Measurements from ENCODE around the gene PCSK5.
"Not testable (repeated sequence)": the region's sequence is repeated elsewhere in the genome, so short reads cannot be mapped to it uniquely, and the experiment has no call there.

Gene PCSK5

DNA sequence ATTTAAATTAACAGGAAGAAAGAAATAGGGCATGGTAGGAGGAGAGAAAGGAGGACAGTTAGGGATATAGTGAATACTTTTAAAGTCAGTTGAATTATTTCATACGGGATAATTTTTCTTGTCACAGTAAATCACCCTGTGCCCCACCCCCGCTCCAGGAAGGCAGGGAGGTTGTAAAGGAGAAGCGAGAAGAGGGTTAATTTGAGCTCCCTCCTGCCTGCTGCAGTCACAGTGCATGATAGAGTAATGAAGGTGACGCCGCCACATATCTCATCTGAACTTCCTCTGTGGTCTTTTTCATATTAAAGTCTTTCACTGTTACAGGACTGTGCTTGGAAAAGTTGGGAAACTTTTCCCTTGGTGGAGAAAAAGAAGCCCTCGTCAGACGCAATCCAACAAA, 896 bp upstream of the PCSK5 start:
- in situ Hi-C loops (cut with MboI; ENCODE audit: low sequenced_read_pairs): no loop called here

DNA sequence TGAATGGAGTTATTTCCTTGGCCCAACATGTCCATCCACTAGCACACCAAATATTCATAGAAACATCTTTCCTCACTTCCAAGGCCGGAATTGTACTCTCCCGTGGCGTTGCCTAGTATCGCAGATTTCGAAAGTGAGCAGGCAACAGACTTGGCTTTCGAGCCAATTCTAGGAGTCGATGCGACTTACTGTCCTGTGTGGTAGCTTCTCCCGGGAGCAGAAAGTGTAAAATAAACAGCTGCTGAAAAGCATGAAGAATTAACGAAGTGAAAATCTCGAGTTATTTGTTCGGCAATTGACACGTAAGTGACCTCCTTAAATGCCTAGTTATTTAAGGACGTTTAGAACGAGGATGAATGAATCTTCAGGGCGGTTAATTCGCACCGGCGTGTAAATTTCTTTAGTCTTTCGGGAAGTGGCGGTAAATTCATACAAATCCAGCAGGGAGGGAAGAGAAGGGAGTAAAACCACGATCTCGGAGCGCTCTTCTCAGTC, 449 bp upstream of the PCSK5 start:
- in situ Hi-C loops (cut with MboI; ENCODE audit: low sequenced_read_pairs): no loop called here

DNA sequence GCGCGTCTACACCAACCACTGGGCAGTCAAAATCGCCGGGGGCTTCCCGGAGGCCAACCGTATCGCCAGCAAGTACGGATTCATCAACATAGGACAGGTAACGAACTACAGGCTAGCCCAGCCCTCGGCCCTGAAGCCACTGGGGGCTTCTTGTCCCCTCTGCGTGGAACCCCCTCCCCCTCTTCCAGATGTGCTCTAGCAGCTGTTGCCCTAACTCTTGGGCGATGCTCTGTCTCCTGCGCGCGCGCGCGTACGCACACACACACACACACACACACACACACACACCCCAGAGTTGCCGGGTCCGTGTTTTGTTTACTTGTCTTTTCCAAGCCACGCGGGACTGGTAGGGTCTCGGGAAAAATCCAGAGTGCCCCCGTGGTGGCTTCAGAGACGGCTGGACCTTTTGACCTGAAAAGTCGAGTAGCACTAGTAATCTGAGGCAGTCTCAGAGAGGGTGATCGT, 836 bp downstream of the PCSK5 start:
- in situ Hi-C loops (cut with MboI; ENCODE audit: low sequenced_read_pairs): no loop called here

DNA sequence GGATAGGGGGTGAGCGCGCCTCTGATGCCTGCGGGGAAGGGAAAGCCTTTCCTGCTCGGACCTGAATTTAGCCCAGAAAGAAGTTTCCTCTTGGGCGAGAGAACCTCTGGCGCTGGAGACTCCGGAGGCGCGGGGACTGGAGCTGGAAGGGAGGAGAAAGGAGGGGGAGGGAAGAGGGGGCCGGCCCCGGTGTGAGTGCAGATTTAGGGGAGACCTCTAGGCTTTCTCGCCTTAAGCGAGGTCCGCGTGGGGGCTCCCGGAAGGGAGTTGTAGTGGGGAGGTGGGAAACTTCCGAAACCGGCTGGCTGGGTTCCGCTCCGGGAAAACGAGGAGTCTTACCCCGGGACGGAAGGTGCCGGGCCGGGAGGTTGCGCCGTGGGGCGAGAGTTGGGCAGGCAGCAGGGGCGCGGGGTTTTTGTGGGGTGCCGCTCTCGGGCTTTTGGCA, 1.3 kb downstream of the PCSK5 start:
- in situ Hi-C loops (cut with MboI; ENCODE audit: low sequenced_read_pairs): no loop called here

DNA sequence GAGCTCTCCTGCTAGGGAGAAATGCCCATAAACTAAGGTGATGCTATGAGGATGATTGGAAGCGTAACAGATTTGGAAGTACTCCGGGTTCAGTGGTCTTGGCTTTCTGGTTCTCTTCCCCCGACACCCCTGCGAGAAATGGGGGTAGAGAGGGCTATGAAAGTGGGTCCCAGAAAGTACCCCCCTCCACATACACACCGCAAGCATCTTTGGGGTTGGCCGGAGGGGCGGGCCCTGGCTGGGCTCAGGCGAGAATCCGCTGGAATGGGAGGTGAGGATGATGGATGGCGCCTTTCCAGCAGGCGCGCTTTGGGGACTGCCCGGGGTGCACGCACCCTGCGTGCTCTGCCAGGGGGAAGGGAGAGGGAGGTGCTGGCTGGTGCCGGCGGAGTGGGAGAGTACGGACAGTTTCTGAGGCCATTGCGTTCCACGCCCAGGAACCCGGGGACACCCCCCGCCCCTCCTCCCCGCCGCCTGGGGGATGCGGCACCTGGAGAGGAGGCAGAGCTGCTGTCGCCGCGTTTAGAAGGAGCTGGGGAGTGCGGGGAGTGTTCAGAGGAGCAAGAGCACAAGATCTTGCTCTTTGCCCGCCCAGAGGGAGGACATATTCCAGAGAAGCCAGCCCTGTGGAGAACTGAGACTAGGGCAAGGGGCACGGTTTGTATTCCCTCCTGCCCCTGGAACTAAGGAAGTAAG, 1.9 kb downstream of the PCSK5 start:
- in situ Hi-C loops (cut with MboI; ENCODE audit: low sequenced_read_pairs): no loop called here

DNA sequence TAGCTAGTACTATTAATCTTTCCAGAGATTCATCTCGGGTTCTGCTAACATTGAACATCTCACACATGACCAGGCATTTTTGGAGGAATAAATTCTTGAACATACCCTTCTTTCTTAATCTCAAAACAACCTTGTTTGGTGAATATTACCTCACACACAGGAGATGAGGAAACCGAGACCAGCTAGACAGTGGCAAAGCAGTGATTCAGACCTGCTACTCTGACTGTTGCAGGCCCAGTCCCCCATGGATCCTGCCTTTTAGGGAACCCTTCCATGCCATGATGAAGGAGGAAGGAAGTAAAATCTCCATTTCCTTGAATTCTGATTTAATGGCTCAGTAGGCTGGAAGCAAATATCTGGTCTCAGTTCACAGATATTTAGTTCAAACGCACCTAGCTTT, 2.6 kb downstream of the PCSK5 start:
- in situ Hi-C loops (cut with MboI; ENCODE audit: low sequenced_read_pairs): no loop called here

DNA sequence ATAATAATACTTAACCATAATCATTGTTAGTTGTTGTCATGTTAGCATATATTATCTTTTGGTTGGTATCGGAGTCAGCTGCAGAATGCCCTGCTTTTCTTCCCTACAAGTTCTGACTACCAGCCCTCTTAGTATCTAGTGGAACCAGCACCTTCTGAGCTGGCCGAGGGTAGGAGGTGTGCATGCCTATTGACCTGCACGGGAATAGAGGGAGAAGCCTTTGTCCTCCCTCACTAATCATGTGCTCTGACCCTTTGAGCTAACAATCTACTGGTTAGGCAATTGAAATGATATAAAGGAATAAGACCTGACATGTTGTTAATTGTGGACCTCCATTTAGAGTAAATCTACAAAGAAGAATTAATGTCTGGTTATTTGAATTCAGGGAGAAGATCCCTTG, 4.1 kb downstream of the PCSK5 start:
- in situ Hi-C loops (cut with MboI; ENCODE audit: low sequenced_read_pairs): no loop called here

DNA sequence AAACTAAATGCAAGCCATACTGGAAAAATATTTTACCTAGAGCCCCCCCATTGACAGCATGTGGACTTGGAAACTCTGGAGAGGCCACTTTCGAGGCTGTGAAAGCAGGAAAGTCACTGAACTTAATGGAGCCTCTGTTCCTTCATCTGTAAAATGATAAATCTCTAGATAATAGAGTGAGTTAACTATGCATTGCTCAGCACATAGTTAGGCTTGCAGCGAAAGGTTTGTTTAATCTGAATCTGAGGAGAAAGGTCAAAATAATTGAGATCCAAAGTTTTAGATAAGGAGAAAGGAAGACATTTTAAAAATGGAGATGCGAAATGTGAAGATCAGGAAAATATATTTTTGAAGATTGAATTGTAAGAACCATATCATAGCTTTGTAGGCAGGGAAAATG, 4.6 kb downstream of the PCSK5 start:
- in situ Hi-C loops (cut with MboI; ENCODE audit: low sequenced_read_pairs): no loop called here

DNA sequence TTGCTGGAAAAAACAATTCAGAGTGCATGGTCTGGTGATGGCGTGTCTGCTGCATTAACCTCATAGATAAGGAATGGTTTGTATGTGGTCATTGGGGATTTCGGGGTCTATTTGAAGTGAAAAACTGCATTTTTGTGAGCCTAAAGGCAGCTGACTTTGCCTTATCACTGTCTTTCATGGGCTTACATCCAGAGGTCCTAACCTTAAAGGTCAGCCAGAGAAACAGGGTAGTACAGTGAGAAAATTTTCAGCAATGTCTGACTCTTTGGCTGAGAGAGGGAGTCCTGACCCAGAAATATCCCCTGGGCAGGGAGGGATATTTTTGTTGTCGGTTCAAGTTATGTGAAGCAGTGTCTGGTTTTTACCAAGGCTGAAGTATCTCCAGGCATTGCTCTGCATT, 5.7 kb downstream of the PCSK5 start:
- in situ Hi-C loops (cut with MboI; ENCODE audit: low sequenced_read_pairs): no loop called here

DNA sequence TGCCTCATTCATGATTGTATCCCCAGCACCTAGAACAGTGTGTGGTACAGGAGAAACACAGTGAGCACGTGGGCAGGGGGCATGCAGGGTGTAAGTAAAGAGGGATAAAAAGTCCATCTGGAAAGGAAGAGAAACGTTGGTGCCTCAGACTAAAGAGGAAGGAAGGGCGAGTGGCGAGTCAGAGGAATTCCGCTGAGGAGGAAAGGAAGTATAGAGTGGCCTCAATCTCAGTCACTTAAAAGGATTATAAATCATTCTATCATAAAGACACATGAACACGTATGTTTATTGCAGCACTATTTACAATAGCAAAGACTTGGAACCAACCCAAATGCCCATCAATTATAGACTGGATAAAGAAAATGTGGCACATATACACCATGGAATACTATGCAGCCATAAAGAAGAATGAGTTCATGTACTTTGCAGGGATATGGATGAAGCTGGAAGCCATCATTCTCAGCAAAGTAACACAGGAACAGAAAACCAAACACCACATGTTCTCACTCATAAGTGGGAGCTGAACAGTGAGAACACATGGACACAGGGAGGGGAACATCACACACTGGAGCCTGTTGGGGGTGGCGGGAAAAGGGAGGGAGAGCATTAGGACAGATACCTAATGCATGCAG, 10.5 kb downstream of the PCSK5 start:
- in situ Hi-C loops (cut with MboI; ENCODE audit: low sequenced_read_pairs): not testable (repeated sequence)

DNA sequence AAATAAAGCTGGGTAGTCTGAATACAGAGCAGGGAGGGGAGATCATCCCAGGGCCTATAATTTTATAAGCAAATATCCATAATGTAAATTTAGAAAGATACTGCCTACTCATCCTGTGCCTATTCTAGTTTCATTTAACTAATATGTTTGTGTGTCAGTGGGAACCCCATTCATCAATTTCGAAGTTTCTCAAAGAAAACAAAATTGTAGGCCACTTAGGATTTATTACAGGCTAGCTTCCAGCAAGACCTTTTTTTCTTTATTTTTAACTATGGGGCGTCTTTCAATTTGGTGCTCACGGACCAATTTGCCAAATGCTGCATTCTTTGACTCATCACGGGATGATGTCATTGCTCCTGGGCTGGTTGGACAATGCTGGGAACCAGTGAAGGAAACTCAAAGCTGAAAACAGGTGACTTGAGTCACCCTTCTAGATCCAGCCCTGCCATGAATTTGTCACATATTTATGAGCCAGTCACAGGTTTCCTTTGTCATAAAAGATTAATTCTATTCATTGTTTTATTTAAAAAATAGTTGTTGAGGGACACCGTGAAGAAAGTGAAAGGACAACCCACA, 13.4 kb downstream of the PCSK5 start:
- in situ Hi-C loops (cut with MboI; ENCODE audit: low sequenced_read_pairs): no loop called here

DNA sequence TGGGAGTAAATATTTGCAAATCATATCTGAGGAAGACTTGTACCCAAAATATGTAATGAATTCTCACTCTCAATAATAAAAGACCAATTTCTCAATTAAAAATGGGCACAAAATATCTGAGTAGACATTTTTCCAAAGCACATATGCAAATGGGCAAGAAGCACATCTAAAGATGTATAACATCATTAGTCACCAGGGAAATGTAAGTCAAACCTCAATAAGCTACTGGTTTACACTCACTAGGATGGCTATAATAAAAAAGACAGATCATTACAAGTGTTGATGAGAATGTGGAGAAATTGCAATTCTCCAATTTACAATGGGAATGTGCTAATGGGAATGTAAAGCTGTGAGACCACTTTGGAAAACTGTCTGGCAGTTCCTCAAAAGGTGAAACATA, 13.9 kb downstream of the PCSK5 start:
- in situ Hi-C loops (cut with MboI; ENCODE audit: low sequenced_read_pairs): no loop called here

DNA sequence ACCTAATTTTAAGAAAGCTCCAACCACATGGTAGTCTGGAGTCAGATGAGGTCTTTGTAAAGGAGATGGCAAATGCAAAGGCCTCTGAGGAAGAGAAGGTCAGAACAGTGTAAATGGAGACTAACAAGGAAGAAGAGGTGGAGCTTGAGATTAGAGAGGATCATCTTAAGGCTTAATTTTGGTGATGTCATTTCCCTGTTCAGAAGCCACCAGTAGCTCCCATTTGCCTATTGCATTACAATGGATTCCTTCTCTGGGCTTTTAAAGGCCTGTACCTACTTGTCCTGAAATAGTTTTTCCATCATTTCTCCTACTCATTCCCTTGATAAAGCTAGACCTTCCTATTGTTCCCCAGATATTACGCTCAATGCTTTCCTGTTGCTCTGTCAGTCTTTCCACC, 16.1 kb downstream of the PCSK5 start:
- in situ Hi-C loops (cut with MboI; ENCODE audit: low sequenced_read_pairs): no loop called here

DNA sequence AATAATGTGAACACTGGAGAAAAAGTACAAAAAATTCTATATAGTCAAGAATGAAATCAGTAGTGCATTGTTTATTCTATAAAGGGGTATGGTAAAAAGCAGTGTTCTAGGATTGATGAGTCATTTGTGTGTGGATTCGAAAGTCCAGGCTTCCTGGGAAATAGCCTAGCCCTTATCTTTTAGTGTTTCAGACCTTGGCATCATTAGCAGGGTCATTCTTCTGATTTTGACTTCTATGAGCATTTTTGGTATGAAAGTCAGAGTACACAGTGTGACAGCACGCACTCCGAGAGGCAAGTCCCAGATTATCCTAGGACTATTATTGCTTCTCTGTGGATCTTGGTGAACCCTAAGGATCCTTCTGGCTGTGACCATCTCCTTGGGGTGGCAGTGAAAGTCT, 16.9 kb downstream of the PCSK5 start:
- in situ Hi-C loops (cut with MboI; ENCODE audit: low sequenced_read_pairs): no loop called here

DNA sequence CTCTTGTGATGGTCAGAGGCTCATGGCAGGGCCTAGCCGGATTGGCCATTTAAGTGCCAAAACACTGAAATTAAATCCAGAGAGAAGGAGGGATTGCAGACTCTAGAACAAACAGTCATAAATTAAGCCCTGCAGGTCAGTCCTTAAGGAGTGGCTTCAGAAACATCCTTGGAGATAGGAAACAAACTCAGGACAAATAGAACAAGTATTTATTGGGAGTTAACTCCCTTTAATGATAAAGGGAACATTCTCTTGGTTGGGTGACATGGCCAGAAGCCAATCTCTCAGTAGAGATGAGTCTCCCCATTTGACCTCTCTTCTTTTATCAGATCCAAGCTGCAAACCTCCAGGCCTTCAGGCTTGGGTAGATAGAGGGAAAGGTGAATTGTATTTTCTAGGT, 17.4 kb downstream of the PCSK5 start:
- in situ Hi-C loops (cut with MboI; ENCODE audit: low sequenced_read_pairs): no loop called here

DNA sequence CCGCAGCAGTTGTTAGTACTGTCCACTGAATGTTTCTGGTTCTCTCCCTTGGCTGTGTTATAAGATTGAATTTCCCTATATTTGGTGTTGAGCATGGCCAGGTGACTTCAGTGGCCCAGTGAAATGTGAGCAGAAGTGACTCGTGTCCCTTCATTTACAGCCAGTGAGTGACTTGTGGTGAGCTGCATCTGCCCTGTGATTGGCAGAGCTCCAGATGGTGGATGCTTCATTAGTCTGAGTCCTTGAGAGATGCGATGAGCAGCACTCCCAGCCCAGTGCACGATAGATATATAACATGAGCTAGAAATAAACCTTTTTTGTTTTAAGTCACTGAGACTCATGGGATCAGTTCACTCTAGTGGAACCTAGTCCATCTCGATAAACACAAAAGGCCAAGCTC, 19.3 kb downstream of the PCSK5 start:
- in situ Hi-C loops (cut with MboI; ENCODE audit: low sequenced_read_pairs): no loop called here

DNA sequence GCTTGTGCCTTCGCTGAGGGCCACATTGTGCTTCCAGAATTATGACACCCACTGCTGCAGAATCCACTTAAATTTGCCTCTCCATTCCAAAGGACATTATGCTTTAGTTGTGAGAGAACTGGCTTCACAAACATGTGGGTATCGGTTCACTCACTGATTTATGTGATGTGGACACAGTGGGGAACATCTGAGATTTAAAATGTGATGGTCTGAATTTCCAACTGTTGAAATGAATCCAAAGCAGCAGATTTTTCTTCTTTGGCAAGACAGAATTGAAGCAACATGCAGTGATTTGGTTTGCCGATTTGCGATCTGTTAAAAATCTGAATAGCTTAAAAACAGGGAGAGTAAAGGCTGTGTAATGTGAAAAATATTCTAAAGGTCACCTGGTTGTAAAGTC, 20.3 kb downstream of the PCSK5 start:
- in situ Hi-C loops (cut with MboI; ENCODE audit: low sequenced_read_pairs): no loop called here

DNA sequence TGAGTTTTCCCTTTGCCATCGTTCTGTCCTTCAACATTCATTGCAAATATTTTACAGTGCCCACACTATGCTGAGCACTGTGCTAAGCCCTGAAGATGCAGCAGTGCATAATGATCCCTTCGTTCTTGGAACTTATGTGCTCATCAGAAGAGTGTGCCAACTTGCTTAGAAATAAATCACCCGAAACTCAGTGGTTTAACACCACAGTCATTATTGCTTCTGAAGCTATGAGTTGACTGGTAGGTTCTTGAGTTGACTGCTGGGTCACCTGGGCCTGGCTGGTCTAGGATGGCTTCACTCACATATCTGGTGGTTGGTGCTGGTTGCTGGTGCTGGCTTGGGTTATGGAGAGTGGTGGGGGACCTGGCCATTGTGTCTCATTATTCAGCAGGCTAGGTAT, 20.9 kb downstream of the PCSK5 start:
- in situ Hi-C loops (cut with MboI; ENCODE audit: low sequenced_read_pairs): no loop called here

DNA sequence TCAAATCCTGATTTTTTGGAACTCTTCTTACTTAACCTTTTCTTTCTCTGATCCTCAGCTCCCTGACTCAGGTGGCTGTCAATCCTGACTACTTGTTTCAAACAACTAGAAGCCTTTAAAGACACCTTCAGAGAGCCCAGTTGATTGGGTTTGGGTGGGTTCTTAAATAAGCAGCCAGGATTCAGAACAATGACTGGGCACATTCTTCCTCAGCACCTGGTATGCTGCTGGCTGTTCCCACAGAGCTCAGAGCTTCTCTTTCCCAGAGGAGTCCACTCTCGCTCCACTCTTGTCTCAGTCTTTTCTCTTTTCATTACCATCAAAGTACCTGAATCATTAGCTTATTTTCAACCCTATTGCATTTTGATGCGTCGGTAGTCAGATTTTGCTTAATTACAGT, 22.5 kb downstream of the PCSK5 start:
- in situ Hi-C loops (cut with MboI; ENCODE audit: low sequenced_read_pairs): no loop called here

DNA sequence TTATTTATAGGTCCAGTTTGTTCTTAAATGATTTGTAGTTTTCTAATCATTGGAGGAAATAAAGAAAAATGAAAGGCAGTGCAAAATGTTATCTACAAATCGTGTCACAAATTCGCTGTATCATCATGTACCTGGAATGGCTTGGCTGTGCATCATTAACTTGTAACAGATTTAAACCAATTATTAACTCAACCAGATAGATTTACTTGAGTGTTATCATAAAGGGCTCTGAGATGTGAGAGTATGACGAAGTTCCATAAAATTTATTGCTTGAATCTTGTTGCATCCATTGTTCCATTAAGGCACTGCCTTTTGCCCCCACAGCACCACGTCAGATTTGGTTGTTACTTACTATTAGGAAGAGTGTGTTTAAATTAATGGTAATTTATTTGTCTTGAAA, 23.5 kb downstream of the PCSK5 start:
- in situ Hi-C loops (cut with MboI; ENCODE audit: low sequenced_read_pairs): no loop called here

DNA sequence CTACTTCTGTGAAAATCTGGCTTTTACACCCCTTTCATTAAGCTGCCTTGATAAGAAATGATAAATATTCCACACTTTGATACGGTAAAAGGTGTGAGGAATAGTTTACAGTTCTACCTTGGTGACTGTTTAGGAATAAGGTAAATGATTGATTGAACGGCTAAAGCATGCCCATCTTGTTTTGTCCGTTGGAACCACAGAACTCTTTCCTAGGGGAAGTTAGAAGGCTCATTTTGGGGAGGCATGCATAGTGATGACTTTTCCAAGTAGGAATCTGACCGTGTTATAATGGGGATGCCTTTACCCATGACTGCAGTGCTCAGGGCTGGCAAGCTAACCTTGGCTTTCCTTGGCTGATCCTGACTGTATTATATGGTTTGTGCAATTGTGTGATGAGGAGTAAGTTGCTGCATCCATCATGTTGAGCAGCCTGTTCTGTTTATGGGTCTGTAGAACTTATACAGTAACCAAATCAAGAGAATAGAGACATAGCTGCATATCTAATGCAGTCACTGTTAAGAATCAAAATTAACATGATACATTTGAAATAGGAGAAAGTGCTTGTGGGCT, 24.5 kb downstream of the PCSK5 start:
- in situ Hi-C loops (cut with MboI; ENCODE audit: low sequenced_read_pairs): no loop called here

DNA sequence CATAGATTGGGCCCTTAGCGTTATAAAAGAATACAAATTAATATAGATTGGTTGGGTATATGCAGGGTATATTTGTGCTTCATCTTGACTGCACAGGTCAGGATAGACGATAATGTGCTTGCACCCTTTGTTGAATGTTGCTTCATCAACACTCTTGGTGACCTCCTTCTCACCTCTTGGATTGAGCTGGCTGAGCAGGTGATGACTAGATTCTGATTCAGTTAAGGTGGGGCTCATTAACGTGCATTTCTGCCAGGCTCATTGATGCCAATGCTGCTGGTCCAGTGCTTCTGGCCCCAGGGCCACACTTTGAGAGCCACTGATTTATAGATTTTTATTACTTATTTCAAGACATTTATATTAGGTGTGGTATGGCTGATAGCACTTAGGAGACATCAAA, 27.7 kb downstream of the PCSK5 start:
- in situ Hi-C loops (cut with MboI; ENCODE audit: low sequenced_read_pairs): no loop called here
